Calu3 (cell line): ENCODE measurements around the gene GNB1L. TPM values are rescaled to one million over a fixed set of nuclear protein-coding genes. Genes with fewer than 3 reads are reported as not detected.

ENCODE experiments used
- BruUV-seq: library from RNA; stranded (reverse); fragments of 400-500 nt; replicated peaks from 2 replicates; lab custom pipeline; 2021; lab: Mats Ljungman, UMichigan
- CTCF ChIA-PET: fragments of 300-600 bp; sonication (Branson Sonifier 250); formaldehyde crosslinking; loops from one replicate; lab custom pipeline; 2022; ENCODE audit warnings: antibody characterized with exemption; lab: Charles Lee
- DNase-seq: peaks from one replicate; pipeline ENCODE4 v3.0.0; 2022
- H3K27ac Mint-ChIP-seq: one replicate; pipeline ENCODE4 v1.8.0; 2022; ENCODE audit warnings: mixed read lengths; ENCODE audit not compliant: unreplicated experiment
- H3K27me3 Mint-ChIP-seq: one replicate; pipeline ENCODE4 v1.8.0; 2022; ENCODE audit warnings: mixed read lengths; ENCODE audit not compliant: unreplicated experiment
- H3K36me3 Mint-ChIP-seq: one replicate; pipeline ENCODE4 v1.8.0; 2022; ENCODE audit warnings: mild to moderate bottlenecking, moderate library complexity, mixed read lengths; ENCODE audit not compliant: insufficient read depth, unreplicated experiment
- H3K4me1 Mint-ChIP-seq: one replicate; pipeline ENCODE4 v1.8.0; 2022; ENCODE audit warnings: mild to moderate bottlenecking, low read depth, mixed read lengths; ENCODE audit not compliant: unreplicated experiment
- H3K4me3 Mint-ChIP-seq: one replicate; pipeline ENCODE4 v1.8.0; 2022; ENCODE audit warnings: mild to moderate bottlenecking, low read depth, moderate library complexity, mixed read lengths; ENCODE audit not compliant: unreplicated experiment
- H3K9me3 Mint-ChIP-seq: one replicate; pipeline ENCODE4 v1.8.0; 2022; ENCODE audit warnings: low read depth, mixed read lengths; ENCODE audit not compliant: unreplicated experiment
- CTCF ChIP-seq: fragments of 200-600 bp; IDR thresholded peaks from one replicate; pipeline ENCODE4 v1.8.0; 2022; ENCODE audit warnings: antibody characterized with exemption; ENCODE audit not compliant: unreplicated experiment
- intact Hi-C: fragments of 100-400 bp; cut with micrococcal nuclease; formaldehyde crosslinking; loops from one replicate; pipeline ENCODE4 v1.10.0; 2022; ENCODE audit not compliant: unreplicated experiment
- total RNA-seq: library from RNA; stranded (reverse); gene quantifications from 2 replicates; pipeline ENCODE4 v1.2.3, GENCODE V29; 2022

The GNB1L gene
- total RNA-seq, 1 experiment from 2014 or later = 13.0 TPM

GRCh38 chr22:19879992-19880785 lies 25.5 kb upstream of the GNB1L start:
- no TSS peak for BruUV-seq
- intact Hi-C loops = loop anchor here (2.0 kb wide), 1 partner anchor 25 kb away; the partner anchor contains the start of genes GNB1L and RTL10
- no peaks in the 10 kb centered on the region for H3K27me3 Mint-ChIP-seq

GRCh38 chr22:19879643-19879991 lies 24.9 kb upstream of the GNB1L start:
- Mint-ChIP-seq H3K36me3 (peaks cover 9% of the 10 kb centered on the region), H3K27me3 (no peaks in the 10 kb centered on the region), H3K27ac (no peak overlapping the region), H3K4me3 (no peak overlapping the region), H3K9me3 (no peaks in the 10 kb centered on the region), H3K4me1 (peaks cover 23% of the 10 kb centered on the region)
- intact Hi-C loops = no loop called here
- DNase-seq = no peak
- CTCF ChIA-PET = interaction anchor here (0.9 kb wide), 1 partner anchor 31 kb away, joined by 3 read pairs; no protein-coding TSS in a partner anchor
- TF ChIP-seq CTCF = no peak
- BruUV-seq = no TSS peak

More at GRCh38 chr22:19879992-19880785, 25.5 kb upstream of the GNB1L start:
- no peak for TF ChIP-seq CTCF
- Mint-ChIP-seq H3K9me3 (no peaks in the 10 kb centered on the region), H3K4me1 (peaks cover 23% of the 10 kb centered on the region), H3K27ac (no peak overlapping the region), H3K4me3 (no peak overlapping the region), H3K36me3 (peaks cover 9% of the 10 kb centered on the region)
- DNase-seq = no peak
- CTCF ChIA-PET = interaction anchor here (0.9 to 1.2 kb wide), 3 partner anchors 30 to 156 kb away, joined by 3 to 5 read pairs (median 3); partner anchors contain the start of gene GP1BB

- H3K27me3 Mint-ChIP-seq = no peaks in the 10 kb centered on the region
- H3K4me1 Mint-ChIP-seq = peaks cover 23% of the 10 kb centered on the region
- CTCF ChIA-PET = interaction anchor here (0.9 kb wide), 1 partner anchor 31 kb away, joined by 3 read pairs; no protein-coding TSS in a partner anchor
- no peak for DNase-seq
- no peaks in the 10 kb centered on the region for H3K9me3 Mint-ChIP-seq
- H3K4me3 Mint-ChIP-seq = no peak overlapping the region
- intact Hi-C loops = no loop called here
- no peak for TF ChIP-seq CTCF
- H3K27ac Mint-ChIP-seq = no peak overlapping the region
- BruUV-seq = no TSS peak
- peaks cover 9% of the 10 kb centered on the region for H3K36me3 Mint-ChIP-seq
Observed at GRCh38 chr22:19879246-19879570, 24.5 kb upstream of the GNB1L start.

- CTCF ChIA-PET = no interaction called here
- intact Hi-C loops = no loop called here
- no peak overlapping the region for H3K27ac Mint-ChIP-seq
Observed at GRCh38 chr22:19878461-19879245, 24.0 kb upstream of the GNB1L start.

More at GRCh38 chr22:19878461-19879245, 24.0 kb upstream of the GNB1L start:
- DNase-seq = no peak
- no peak for TF ChIP-seq CTCF
- Mint-ChIP-seq H3K9me3 (no peaks in the 10 kb centered on the region), H3K36me3 (peaks cover 13% of the 10 kb centered on the region), H3K27me3 (no peaks in the 10 kb centered on the region), H3K4me3 (no peak overlapping the region), H3K4me1 (peaks cover 23% of the 10 kb centered on the region)
- BruUV-seq = no TSS peak
